ENCODE results near the gene ABCA5.
"Not testable (repeated sequence)": the region's sequence is repeated elsewhere in the genome, so short reads cannot be mapped to it uniquely, and the experiment has no call there.

Gene ABCA5

DNA sequence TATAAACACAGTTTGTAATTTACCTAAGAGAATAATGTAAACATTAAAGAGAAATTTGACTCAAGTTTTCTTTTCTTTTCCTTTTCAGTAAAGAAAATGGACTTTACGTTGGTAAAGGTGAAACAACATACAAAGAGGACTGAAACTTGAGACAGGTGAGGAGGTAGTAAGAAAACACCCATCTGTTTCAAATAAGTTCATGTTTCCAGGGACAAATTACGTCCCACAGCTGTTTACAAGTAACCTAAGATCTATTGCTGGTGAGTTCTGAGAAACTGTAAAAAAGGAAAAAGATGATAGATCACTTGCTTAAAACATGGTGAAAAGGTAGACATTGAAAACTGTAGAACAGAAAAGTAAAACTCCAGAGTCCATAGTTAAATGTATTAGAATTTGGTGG, 4.8 kb upstream of the ABCA5 start:
- no peak for DNase-seq (ENCODE audit: low read depth)

DNA sequence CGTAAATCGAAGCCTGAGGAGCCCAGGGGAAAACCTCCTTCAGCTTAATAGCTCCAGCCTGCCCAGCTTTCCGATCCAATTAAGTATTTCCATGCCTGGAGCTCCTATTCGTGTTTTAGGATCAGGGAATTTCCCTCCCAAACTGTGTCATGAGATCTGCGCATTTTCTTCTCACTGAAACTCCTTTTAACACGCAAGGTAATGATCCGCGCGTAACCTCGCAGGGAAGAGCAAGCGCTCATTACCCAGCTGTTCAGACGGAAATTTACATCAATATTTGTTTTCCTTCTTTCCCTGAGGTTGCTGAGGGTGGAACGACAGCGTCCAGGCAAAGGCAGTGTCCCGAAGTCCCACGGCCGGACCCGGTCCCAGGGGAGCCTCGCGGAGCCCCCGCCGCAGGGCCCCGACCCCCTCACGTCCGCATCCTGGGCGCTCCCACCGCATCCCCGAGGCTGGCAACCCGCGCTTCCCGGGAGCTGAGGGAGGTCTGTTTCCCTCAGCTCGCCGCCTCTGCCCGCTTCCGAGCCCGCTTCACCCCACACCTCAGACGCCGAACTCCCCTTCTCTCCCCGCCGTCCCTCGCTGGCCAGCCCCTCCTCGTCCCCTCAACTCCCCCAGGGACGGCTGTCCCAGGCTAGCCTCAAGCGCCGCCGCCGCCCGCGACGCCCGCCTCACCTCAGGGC, 415 bp downstream of the ABCA5 start:
- DNase-seq (ENCODE audit: low read depth), result no peak

DNA sequence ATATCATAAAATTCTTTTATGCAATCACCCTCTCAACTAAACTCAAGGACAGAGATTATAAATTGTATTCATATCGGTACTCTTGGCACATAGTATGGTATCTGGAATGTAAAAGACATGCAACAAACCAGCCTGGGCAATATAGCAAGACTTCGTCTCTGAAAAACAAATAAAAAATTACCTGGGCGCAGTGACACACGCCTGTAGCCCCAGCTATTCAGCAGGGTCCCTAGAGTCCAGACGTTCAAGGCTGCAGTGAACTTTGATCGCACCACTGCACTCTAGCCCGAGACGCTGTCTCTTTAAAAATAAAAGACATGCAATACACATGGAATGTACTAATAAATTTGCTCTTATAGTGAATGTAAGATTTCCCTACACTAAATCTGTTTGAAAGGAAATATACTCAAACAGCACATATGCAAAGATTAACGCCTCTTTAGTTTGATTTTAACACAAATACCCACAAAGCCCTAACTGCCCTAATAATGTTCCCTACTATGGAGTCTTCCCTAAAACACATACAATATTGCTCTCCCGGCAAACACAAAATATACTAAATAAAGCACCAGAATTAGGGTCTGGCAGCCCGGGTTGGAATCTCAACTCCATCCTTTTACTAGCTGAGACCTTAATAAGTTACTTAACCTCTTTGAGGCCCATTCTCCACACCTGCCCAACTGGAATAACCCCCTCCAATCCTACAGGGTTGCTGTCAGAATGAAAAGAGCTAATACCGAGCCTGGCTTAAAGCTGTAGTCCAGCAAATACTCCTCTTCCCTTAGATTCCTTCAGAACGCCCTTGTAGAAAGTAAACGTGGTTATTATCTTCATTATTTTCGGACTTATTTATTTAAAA, 1.2 kb downstream of the ABCA5 start:
- no peak for DNase-seq (ENCODE audit: low read depth)

DNA sequence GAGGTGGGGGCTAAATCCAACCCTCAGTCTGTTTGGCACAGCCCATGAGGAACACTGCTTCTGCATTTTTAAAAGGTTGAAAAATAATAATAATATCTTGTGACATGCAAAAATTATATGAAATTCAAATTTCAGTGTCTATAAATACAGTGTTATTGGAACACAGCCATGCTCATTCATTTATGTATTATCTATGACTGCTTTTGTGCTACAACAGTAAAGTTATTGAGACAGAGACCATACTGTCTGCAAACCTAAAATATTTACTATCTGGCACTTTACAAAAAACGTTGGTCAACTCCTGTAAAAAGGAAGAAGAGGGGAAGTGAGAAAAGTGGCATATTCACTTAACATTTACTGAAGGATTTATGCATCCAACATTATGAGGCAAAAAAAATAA, 3.1 kb downstream of the ABCA5 start:
- no peak for DNase-seq (ENCODE audit: low read depth)

DNA sequence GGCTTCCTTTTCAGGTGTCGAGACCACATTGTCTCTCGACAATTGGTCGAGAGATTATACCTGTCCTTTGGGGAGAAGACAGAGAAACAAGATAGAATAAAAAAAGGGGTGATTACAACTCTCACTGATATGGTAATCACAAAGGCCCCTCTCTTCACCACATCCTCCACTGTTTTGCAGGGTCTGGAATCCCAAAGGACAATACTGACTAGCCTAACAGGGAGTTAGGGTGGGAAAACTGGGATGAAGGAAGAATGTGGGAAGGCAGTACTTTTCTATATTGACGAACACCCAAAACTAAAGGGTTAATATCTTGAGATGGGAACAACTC, 6.1 kb downstream of the ABCA5 start:
- no peak for DNase-seq (ENCODE audit: low read depth)

DNA sequence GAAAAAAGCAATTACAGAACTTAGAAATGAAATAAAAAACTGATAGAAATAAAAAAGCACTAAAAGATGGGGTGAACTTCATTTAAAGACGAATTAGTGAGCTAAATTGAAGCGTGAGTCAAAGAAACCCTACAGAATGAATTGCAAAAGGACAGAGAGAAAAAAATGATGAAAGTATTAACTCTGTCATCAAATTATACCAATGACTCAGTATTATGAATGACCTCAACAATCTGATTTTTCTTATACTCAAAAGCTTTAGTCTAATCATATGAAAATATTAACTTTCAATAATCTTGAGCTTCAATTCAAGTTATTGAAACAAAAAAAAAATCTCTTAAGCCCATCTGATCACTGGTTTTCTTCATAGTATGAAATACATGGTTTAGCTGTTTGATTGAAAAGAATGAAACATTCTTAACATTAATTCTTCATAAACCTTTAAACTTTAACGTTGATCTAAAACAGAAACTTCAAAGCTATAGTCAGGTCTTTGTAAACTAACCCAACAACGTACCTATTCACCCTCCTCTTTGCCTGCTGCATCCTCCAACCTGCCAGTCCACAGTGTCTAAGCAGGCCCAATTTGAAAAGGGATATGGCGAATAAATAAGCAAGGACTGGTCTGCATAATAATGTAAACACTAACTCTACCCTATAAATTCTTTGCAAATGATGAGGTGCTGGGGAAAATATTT, 6.6 kb downstream of the ABCA5 start:
- DNase-seq (ENCODE audit: low read depth), result no peak

DNA sequence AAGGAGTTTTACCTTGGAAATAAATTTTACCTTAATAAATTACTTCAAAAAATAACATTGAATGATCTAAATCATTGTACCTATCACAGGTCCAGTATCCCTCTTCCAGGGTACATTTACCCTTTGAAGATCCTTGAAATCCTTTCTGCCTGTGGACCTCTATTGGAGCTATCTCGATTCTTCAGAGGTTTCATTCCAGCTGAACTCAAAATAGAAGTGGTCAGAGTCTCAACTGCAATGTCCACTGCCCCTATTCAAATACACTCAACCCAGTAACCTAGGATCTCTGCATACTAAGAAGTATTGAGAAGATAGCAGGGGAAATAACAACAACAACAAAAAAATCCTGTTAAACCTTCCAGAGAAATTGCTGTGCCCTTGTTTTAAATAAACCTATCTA, 9.3 kb downstream of the ABCA5 start:
- no peak for DNase-seq (ENCODE audit: low read depth)

DNA sequence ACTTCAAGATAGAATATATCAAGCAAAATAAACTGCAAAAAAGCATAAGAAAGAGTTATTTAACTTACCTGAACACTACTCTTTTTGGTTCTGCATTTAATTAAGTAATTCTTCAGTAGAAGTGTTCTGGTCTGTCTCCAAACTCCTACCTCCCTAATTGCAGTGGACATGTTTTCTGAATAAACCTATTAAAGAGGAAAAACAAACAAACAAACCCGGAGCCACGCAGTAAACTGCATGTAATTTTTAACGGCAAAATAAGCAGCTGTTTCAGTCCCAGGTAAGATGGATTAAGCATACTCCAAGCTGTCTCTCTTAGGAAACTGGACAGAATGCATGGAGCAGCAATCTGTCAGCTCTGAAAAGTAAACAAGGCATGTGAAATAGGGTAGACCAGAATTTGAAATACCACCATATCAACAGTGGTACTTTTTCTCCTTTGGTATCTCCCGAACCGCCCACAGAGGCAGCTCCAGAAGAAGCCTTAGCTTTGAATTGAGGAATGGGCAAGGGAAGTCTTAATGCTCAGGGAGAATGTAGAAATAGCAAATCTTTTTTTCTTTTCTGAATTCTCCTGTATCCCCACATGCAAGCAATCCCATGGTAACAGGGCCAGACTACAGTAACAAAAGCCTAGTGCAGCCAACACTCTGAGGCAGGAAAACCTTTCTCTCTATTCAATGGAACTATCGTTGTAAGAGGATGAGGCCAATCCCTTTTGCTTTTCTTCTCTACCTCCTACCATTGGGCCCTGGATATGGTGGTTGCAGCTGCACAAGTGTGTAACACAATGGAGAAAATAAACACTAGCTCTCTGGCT, 12.5 kb downstream of the ABCA5 start:
- DNase-seq (ENCODE audit: low read depth), result no peak

DNA sequence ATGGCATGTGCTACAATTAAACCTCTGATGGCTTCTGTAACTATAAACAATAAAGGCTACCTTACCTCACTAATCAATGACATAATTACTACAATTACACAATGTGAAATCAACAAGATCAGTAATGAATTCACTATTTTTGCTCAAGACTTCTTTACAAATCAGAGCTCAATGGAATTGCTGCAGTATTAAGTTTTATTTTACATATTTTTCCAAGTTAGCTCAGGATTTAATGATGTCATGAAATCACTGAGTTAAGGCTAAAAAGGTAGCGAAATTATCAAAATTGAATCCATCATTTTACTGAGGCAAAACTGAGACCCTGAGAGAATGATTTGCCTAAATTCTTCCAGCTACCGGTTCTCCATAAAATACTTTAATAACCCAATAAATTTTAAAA, 21.8 kb downstream of the ABCA5 start:
- no peak for DNase-seq (ENCODE audit: low read depth)

DNA sequence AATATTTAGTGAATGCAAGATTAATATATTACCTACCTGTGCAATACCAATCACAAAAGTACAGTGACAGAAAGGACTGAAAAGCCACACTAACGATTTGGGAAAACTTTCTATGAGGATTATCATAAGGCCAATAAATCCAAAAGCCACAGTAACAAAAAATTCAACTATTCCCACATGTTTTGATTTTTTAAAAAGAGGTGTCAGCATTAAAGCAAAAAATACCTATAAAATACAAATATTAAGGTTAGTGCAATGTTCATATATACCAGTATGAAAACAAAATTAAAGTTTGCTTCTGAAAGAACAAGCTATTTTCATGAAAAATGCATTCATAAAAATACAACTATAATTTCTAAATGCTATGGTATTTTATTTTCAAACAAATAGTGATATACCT, 24.3 kb downstream of the ABCA5 start:
- no peak for DNase-seq (ENCODE audit: low read depth)

DNA sequence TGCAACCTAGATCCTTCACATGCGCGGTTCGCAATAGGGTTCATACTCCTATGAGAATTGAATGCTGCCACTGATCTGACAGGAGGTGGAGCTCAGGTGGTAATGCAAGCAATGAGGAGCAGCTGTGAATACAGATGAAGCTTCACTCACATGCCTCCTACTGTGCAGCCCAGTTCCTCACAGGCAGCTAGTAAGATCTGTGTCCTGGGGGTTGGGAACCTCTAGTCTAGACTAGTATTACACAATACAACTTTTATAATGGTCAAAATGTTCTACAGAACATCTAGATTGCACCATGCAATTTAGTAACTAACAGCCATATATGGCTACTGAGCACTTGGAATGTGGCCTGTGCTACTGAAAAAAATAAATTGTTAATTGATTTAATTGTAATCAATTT, 26.7 kb downstream of the ABCA5 start:
- no peak for DNase-seq (ENCODE audit: low read depth)

DNA sequence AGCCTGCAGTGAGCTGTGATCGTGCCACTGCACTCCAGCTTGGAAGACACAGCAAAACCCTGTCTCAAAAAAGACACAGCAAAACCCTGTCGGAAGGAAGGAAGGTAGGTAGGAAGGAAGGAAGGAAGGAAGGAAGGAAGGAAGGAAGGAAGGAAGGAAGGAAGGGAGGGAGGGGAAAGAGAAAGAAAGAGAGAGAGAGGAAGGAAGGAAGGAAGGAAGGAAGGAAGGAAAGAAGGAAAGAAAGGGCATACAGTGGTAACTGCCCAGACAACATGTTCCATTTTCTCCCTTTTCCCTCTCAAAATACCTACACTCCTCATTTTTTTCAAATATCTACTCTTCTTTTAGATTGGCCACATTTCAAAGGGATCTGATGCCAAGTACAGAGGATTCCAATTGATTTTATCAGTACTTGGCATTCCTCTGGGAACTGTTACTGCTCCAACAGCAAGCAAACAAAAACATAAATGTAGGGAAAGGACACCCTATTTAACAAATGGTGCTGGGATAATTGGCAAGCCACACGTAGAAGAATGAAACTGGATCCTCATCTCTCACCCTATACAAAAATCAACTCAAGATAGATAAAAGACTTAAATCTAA, 28.7 kb downstream of the ABCA5 start:
- DNase-seq (ENCODE audit: low read depth), result not testable (repeated sequence)

DNA sequence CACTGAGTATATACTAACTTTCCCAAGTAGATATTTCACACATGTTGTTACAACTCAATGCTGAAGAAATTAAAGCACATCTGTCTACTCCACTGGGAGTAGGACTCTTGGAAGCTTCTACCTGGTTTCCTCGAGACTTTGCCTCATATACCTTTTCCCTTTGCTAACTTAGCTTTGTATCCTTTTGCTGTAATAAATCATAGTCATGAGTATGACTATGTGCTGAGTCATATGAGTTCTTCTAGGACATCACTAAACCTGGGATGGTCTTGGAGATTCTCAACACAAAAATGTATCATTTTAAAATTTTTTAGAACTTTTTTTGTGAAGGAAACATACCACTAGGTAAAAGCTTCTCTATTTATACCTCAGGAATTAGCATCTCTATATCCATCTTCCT, 39.8 kb downstream of the ABCA5 start:
- DNase-seq (ENCODE audit: low read depth), result no peak

DNA sequence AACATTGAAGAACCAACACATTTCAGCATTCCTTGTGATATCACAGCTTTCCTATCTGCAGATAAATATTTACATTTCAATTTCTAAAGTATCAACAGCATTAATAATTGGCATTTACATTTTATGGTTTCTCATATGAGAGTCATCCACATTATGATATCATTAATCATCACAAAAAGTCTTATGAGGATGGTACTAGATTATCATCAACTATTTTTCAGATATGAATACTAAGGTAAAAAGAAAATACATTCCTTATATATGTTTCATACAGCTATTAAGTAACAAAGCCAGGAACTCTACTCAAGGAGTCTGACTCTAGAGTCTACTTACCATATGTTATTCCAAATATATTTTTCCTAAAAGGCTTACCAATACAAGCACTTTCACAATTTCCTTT, 40.7 kb downstream of the ABCA5 start:
- DNase-seq (ENCODE audit: low read depth), result no peak

DNA sequence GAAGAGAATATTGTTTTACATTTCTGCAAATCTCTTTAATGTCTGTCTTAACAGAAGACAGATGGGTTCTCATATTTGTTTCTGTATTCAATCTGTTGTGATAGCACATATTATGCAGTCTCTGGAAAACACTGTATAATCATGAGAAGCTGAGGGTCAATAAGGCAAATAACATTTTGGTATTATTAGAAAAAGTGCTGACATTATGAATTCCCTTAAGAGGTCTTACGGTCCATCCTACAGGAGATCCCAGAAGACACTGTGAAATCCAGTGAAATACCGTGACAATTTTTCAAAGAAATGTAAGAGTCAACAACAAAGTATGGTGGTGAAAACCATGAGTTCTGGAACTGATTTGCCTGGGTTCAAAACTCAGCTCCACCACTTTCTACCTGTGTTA, 42.3 kb downstream of the ABCA5 start:
- no peak for DNase-seq (ENCODE audit: low read depth)

DNA sequence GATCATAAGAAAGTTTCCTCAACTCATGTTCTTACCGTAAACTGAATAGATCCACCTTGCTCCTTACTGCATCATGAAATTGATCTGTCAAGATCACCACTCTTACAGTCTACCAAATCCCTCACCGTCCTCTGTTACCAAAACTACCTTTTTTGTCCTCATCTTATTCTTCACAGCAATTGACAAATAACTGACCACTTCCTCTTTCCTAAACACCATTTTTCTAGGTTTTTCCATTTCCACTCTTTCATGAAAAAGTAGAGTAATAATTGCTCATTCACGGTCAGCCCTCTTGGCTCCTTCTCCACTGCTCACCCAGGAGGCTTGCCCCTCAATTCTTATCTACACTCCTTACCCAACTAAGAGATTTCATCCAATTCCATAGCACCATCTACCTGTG, 44.9 kb downstream of the ABCA5 start:
- DNase-seq (ENCODE audit: low read depth), result no peak

DNA sequence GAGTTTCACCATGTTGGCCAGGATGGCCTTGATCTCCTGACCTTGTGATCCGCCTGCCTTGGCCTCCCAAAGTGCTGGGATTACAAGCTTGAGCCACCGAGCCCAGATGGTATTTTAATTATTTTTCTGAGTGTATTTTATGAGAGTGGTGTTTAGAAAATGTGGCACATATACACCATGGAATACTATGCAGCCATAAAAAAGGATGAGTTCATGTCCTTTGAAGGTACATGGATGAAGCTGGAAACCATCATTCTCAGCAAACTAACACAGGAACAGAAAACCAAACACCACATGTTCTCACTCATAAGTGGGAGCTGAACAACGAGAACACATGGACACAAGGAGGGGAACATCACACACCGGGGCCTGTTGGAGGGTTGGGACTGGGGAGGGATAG, 50.7 kb downstream of the ABCA5 start:
- DNase-seq (ENCODE audit: low read depth), result not testable (repeated sequence)

DNA sequence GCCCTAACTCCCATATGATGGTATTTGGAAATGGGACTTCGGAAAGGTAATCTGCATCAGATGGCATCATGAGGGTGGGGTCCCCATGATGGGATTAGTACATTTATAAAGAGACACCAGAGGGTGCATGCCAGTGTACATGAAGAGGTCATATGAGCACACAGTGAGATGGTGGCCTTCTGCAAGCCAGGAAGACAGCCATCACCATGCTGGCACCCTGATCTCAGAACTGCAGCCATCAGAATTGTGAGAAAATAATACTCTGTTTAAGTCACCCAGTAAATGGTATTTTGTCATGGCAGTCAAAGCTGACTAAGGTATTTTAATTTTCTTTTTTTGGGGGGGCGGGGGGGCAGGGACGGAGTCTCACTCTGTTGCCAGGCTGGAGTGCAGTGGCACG, 51.2 kb downstream of the ABCA5 start:
- no peak for DNase-seq (ENCODE audit: low read depth)

DNA sequence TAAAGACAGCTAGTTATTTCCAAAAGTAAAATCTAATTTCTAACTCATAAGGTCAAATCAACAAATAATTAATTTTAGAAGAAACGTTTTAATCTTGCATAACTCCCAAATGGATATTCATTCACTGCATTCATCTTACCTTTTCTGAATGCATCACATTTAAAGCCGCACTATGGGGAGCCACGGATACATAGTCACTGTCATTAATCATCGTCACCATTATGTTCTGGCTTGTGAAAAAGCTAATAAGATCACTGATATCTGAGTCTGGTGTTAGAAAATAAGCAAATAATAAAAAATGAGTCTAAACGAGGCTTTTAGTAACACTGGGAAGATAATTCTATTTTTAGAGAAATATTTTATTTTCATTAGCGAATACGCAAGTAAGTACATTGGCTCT, 55.9 kb downstream of the ABCA5 start:
- no peak for DNase-seq (ENCODE audit: low read depth)

DNA sequence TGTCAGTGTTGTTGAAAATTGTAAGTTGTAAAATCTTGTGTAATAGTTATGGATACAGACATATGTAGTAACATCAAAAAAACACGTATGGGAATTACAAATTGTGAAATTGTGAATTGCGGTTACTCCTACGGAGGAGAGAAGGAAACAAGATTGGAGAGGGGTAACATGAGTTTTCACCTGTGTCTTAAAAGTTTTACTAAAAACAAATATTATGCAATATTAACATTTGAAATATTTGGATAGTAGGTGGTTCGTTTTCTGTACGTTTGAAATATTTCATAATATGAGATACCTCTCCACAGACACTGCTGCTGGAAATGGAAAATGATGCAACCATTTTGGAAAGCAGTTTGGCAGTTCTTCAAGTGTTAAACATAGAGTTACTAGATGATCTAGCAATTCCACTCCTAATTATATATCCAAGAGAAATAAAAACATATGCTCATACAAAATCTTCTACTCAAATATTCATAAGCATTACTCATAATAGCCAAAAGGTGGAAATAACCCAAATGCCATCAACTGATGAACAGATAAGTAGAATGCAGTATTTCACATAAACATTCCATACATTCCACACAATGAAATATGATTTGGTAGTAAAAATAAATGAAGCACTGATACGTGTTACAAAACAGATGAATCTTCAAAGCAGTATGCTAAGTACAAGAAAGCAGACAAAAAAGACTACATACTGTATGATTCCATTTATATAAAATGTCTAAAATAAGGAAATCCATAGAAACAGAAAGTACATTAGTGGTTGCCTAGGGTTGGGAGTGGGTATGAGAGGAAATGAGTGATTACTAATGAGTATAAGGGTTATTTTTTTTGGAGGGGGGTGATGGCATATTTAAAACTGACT, 57.6 kb downstream of the ABCA5 start:
- DNase-seq (ENCODE audit: low read depth), result no peak

DNA sequence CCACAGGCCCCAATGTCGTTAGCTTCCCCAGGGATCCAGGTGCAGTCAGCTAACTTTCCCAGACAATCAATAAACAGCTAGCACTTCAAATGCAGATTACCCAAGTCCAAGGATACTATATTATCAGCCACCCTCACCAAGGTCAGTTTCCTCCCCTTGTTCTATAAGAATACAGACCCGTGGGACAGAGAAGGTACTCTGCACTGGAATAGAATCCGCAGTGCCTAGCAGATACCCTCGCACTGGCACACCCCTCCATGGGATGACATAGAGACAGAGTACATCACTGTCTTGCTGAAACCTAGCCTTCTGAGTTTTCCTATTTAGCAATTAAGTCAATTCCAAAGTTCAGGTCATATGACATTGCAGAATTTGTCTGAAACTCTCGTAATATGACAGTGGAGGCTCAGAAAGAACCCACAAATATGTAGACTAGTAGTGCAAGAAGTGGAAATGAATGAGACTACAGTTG, 58.4 kb downstream of the ABCA5 start:
- no peak for DNase-seq (ENCODE audit: low read depth)
